ENCODE data around the gene CHMP2A. TPM values are rescaled to one million over a fixed set of nuclear protein-coding genes. Genes with fewer than 3 reads are reported as not detected.

CHMP2A gene
- total RNA-seq, 4 donors from 2014 or later: 24.7 to 194 (median 141) TPM

DNA sequence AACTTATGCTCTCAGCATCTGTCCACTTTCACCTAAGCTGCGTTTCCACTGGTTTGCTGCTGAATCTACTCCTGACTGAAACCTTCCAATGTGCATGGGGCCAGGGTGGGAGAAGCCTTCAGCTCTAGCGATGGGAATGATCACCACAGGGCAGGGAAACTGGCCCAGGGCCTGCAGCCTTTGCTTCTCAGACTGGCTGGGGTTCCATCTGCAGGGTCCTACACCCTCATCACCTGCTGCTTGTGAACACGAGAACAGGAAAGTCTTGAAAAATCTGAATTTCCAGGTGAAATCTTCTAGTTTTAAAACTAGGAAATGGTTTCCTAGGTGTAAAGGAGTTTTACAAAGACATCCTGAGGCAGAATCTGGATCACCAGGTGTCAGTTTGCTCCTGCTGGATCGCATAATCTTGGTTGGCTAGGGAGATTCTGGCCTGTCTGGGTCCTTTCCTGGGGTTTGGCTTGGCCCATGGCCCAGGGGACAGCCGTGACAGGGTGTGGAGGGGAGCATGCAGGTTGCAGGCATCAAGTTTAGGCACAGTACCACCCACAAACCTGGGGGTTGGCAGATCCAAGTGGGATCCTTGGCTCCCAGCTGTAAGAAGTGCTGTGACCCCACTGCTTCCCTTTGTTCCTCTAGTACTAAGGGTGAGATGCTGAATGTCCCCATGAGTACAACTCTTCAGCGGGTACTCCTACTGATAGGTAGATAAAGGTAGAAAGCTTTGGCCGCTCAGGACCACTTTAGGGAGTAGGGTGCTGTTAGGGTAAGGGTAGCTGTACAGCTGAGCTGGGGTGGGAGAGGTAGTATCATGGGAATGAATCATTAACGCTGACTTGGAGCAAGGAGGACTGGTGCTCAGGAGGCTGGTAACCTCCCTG lies 5.3 kb upstream of the CHMP2A start:
- H3K27me3 ChIP-seq: no peaks in the 10 kb centered on the region
- in situ Hi-C loops (cut with MboI; ENCODE audit: low pct_ligation_motif_present in 1 of 4, low pct_unique_long_range_greater_than_20kb in 1 of 4, low sequenced_read_pairs in 3 of 4) (no loop called here), intact Hi-C loops (cut with DNase I; ENCODE audit: low total_unique reads) (no loop called here)
- H3K4me1 ChIP-seq: peaks cover 43 to 61% (median 48%) of the 10 kb centered on the region in 4 donors
- 84 to 86% methylated on average over 3 to 8 of the region's 8 CpGs for WGBS, 2 donors (ENCODE audit: low coverage in 1 of 2)
- TF ChIP-seq POLR2AphosphoS5 (IDR thresholded peaks at IDR 0.05): no peak
- no peak for TF ChIP-seq EP300 (IDR thresholded peaks at IDR 0.05; ENCODE audit: low read depth)
- no peak for TF ChIP-seq POLR2A (IDR thresholded peaks at IDR 0.05)
- peaks cover 0 to 9% (median 4%) of the 10 kb centered on the region in 4 donors for H3K36me3 ChIP-seq
- H3K4me3 ChIP-seq: peak overlapping the region in 3 of 4 donors; percentile 67 to 78 (median 68)
- H3K9me3 ChIP-seq: no peaks in the 10 kb centered on the region
- no peak for DNase-seq
- peak overlapping the region; percentile 95 to 100 (median 100) for H3K27ac ChIP-seq

DNA sequence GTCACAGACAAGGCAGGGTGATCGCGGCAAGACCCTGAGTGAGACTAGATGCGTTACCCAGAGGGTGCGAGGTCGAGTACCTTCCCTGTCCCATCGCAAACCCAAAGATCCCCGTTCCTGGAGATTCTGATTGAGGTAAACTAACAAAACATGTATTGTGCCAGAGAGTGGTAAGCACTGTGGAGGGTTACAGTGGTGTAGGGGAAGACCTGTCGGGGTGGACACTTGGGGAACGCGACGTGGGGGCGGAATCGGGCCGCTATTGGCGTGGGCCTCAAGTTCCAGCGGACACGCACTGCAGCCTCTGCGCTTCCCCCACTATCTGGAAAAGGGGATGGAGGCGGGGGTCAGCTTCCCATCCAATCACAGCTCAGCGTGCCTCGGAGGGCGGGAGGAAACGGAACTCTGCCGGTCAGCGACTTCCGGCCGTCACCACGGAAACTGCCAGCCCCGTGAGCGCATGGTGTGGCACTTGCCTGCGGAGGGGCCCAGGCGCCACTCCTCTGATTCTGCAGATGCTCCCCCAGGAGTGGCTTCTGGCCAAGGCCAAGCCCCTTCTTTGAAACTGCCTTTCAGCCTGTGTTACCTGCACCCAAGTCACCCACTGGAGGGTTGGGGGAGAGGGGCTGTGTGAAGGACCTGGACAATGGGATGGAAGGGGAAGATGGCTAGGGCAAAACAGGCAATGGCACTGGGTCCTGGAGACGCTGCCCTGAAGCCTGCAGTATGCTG lies 4.5 kb upstream of the CHMP2A start:
- Histone ChIP-seq H3K27ac (peak overlapping the region; percentile 95 to 100 (median 100)), H3K27me3 (no peaks in the 10 kb centered on the region), H3K36me3 (peaks cover 0 to 9% (median 4%) of the 10 kb centered on the region in 4 donors), H3K4me3 (peak overlapping the region; percentile 65 to 78 (median 68)), H3K4me1 (peaks cover 44 to 63% (median 50%) of the 10 kb centered on the region in 4 donors), H3K9me3 (no peaks in the 10 kb centered on the region)
- intact Hi-C loops (cut with DNase I; ENCODE audit: low total_unique reads) (no loop called here), in situ Hi-C loops (cut with MboI; ENCODE audit: low pct_ligation_motif_present in 1 of 4, low pct_unique_long_range_greater_than_20kb in 1 of 4, low sequenced_read_pairs in 3 of 4) (no loop called here)
- 1% methylated on average over 33 of the region's 33 CpGs; no CpG with 5 or more reads in 1 of the 2 donors for WGBS, 2 donors (ENCODE audit: low coverage in 1 of 2)
- peak; percentile 76 for TF ChIP-seq POLR2A (IDR thresholded peaks at IDR 0.05)
- TF ChIP-seq EP300 (IDR thresholded peaks at IDR 0.05; ENCODE audit: low read depth): no peak
- TF ChIP-seq POLR2AphosphoS5 (IDR thresholded peaks at IDR 0.05): peak; percentile 58 to 84 (median 70)
- DNase-seq: peak; percentile 92

DNA sequence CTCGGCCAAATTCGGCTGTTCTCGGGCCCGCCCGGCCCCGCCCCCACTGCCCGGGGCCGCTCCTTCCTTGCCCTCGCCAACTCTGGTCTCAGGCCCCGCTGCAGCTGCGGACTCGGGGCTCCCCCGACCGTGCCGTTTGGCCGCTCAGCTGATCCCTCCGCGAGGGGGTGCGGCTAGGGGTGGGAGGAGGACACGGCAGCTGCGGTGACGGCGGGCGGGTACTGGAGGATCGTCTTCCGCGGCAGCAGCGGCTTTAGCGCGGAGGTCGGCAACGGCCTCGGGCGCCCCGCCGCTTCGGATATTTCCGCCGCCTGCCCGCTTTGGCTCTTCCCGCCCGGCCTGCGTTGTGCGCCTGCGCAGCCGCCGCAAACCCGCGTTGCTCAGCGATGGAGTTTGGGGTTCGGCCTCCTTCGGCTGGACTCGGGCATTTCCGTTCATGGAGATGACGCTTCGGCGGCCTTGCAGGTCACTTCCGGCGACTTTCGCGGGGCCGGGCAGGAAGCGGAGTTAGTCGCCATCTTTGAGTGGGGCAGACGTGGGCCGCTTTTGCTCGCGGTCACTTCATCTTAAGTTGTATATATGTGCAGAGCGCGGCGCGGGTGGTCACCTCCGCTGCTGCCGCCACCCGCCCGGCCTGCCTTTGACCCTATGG lies 3.8 kb upstream of the CHMP2A start:
- peak; percentile 99 for DNase-seq
- no peaks in the 10 kb centered on the region for H3K27me3 ChIP-seq
- no peaks in the 10 kb centered on the region for H3K9me3 ChIP-seq
- WGBS, 2 donors (ENCODE audit: low coverage in 1 of 2): 0% methylated on average over 26 of the region's 76 CpGs; no CpG with 5 or more reads in 1 of the 2 donors
- H3K36me3 ChIP-seq: peaks cover 0 to 9% (median 4%) of the 10 kb centered on the region in 4 donors
- peak overlapping the region; percentile 65 to 78 (median 68) for H3K4me3 ChIP-seq
- H3K4me1 ChIP-seq: peaks cover 50 to 70% (median 56%) of the 10 kb centered on the region in 4 donors
- peak overlapping the region; percentile 95 to 100 (median 100) for H3K27ac ChIP-seq
- TF ChIP-seq POLR2A (IDR thresholded peaks at IDR 0.05): peak; percentile 75
- no peak for TF ChIP-seq EP300 (IDR thresholded peaks at IDR 0.05; ENCODE audit: low read depth)
- TF ChIP-seq POLR2AphosphoS5 (IDR thresholded peaks at IDR 0.05): peak; percentile 58 to 85 (median 60)
- peak in 1 of 5 experiments; percentile 2 for TF ChIP-seq CTCF (IDR thresholded peaks at IDR 0.05)
- intact Hi-C loops (cut with DNase I; ENCODE audit: low total_unique reads): no loop called here
- in situ Hi-C loops (cut with MboI; ENCODE audit: low pct_ligation_motif_present in 1 of 4, low pct_unique_long_range_greater_than_20kb in 1 of 4, low sequenced_read_pairs in 3 of 4): no loop called here

DNA sequence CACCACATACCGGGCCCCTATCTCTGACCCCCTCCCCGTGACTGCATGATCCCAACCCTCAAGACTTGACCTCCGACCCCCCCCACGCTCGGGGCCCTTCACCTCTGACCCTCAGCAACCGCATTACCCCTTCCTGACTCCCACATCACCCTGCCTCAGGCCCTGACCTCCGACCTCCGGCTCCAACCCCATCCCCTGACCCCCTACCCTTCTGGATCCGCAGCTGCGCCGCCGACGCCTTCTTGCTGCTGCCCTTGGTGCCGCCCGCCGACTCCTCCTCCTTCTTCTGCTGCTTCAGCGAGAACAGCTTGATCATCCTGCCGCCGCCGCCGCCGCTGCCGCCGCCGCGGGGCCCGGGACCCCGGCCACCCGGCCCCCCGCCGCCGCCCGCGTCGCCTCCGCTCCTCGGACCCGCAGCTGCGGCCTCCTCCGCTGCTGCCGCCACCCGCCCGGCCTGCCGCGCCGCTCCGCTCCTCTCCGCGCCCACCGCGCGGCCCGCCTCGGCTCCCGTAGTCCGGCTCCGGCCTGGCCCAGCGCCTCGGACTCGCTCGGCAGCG lies 3.2 kb upstream of the CHMP2A start, which contains the start of gene UBE2M:
UBE2M (minus strand) TSS at position 546 of the 557 bp plus-strand sequence; CDS start at position 316, 230 bp downstream.
- DNase-seq: peak; percentile 66
- WGBS, 2 donors (ENCODE audit: low coverage in 1 of 2): 0 to 1% methylated on average over 9 to 32 of the region's 62 CpGs
- no peak for TF ChIP-seq EP300 (IDR thresholded peaks at IDR 0.05; ENCODE audit: low read depth)
- in situ Hi-C loops (cut with MboI; ENCODE audit: low pct_ligation_motif_present in 1 of 4, low pct_unique_long_range_greater_than_20kb in 1 of 4, low sequenced_read_pairs in 3 of 4): no loop called here
- Histone ChIP-seq H3K27me3 (no peaks in the 10 kb centered on the region), H3K9me3 (no peaks in the 10 kb centered on the region), H3K4me3 (peak within 1 kb of the TSS; percentile 67 to 91 (median 73)), H3K4me1 (peaks cover 50 to 68% (median 56%) of the 10 kb centered on the region in 4 donors), H3K27ac (peak within 1 kb of the TSS; percentile 95 to 100 (median 100)), H3K36me3 (peaks cover 0 to 9% (median 4%) of the 10 kb centered on the region in 4 donors)
- intact Hi-C loops (cut with DNase I; ENCODE audit: low total_unique reads): no loop called here
